GM18873 (cell line): Measurements from ENCODE around the gene ANKRD40.
"Not testable (repeated sequence)": the region's sequence is repeated elsewhere in the genome, so short reads cannot be mapped to it uniquely, and the experiment has no call there.

ENCODE experiments used
- ATAC-seq: cut with Tn5 transposase; IDR thresholded peaks from one replicate; pipeline ENCODE4 v1.9.1; 2021; ENCODE audit warnings: mild to moderate bottlenecking, moderate library complexity, moderate number of reproducible peaks; ENCODE audit not compliant: unreplicated experiment, low FRiP score

ANKRD40 gene

GRCh38 chr17:50715471-50715870, 7.8 kb upstream of the ANKRD40 start:
- ATAC-seq = no peak

DNA sequence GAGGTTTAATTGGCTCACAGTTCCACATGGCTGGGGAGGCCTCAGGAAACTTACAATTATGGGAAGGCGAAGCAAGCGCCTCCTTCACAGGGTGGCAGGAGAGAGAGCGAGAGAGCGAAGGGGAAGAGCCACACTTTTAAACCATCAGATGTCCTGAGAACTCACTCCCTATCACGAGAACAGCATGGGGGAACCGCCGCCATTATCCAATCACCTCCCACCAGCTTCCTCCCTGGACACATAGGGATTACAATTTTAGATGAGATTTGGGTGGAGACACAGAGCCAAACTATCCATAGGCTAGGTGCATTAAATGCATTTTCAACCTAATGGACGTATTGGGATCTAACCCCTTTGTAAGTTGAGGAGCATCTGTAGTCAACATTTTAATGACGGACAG, 4.9 kb upstream of the ANKRD40 start:
- no peak for ATAC-seq

GRCh38 chr17:50710650-50711049, 2.9 kb upstream of the ANKRD40 start:
- ATAC-seq = no peak

DNA sequence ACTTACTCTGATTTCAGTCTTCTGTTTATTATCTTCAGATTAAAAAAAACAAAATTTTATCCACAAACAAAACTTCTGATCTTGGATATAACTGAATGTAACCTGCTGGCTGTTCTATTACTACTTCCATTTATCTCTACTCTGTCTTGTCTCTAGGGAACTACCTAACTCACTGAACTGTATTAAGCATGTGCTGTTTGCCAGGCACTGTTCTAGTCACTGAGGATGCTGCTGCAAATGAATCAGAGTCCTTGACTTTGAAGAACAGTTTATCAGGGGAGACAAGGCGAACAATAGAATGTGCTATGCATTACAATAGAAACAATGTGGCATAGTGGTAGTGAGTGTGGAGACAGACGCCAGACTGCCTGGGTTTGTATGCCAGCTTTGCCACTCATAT, 2.3 kb upstream of the ANKRD40 start:
- ATAC-seq = no peak

- ATAC-seq = not testable (repeated sequence)
Measured at GRCh38 chr17:50709053-50709452, 1.3 kb upstream of the ANKRD40 start.

GRCh38 chr17:50708050-50709000, 611 bp upstream of the ANKRD40 start:
- no peak for ATAC-seq

- ATAC-seq = no peak
Measured at GRCh38 chr17:50703162-50703561, 4.6 kb downstream of the ANKRD40 start.

DNA sequence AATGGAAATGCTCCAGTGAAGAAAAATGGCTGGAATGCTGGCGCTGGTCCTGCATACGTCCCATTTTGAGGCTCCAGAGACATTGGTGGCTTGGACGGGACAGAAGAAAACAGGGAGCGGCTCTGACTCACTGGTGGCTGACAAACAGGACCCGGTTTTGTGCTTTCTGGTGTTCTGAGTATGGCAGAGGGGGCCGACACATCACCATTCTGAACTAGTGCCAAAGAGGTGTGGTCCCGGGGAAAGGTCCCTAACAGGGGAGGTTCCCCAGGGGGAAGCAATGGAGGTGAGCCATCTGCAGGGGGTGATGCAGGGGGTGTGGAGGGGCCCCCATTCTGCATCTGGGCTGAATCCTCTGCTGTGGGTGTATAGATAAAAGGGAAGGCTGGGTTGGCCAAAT, 8.3 kb downstream of the ANKRD40 start:
- no peak for ATAC-seq

DNA sequence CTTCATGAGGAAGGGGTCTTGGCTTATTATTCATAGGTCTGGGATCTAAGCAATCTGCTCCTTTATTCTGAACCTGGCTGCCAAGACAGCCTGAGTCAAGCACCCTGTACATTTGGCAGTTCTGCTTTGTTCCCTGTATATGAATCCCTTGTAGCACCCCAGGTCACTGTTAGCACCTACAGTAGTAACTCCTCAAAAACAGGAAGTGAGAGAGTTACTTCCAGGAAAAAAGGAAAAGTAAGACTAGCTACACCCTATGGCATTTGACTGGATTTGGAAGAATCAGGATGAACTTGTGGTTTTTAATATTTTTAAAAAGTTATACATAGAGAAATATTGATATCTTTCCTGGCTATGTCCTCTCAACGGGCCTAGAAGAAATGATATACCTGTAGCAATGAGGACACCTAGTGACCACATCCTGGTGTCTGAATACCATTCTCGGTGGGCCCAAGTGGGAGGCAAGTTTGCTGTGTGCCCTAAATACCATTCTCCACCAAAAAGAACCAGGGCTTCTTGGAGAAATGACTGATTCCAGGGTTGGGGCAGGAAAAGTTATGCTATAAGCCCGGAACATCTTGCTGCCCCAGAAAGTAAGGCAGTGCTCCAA, 9.9 kb downstream of the ANKRD40 start:
- ATAC-seq = no peak

- no peak for ATAC-seq
Measured at GRCh38 chr17:50697062-50697461, 10.7 kb downstream of the ANKRD40 start.

DNA sequence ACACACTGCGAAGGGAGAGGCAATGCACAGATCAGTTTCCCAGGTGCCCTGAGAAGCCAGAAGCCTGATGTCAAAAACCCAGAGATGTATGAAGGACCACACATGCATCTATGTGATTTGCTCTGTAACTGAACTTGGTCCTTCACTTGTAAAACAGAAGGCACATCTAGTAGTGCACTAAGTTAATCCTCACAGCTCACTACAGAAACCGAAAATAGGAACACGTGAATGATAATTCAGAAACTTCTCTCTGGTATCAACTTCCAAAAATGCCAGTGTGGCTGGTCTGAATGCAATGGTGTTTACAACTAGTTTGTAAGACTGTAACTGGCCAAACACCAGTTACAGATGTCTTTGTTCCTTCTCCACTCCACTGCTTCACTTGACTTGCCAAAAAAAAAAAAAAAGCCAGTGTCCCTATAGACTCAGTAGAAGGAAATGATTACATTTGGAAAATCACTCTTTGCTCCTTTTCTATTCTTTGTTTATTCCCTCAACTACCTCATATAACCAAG, 11.3 kb downstream of the ANKRD40 start:
- ATAC-seq = no peak

GRCh38 chr17:50693036-50693682, 14.6 kb downstream of the ANKRD40 start:
- no peak for ATAC-seq

- no peak for ATAC-seq
Measured at GRCh38 chr17:50692448-50693035, 15.2 kb downstream of the ANKRD40 start.

GRCh38 chr17:50691550-50692447, 15.9 kb downstream of the ANKRD40 start:
- no peak for ATAC-seq

GRCh38 chr17:50690887-50691549, 16.7 kb downstream of the ANKRD40 start:
- no peak for ATAC-seq

GRCh38 chr17:50689956-50690886, 17.5 kb downstream of the ANKRD40 start:
- ATAC-seq = no peak

- ATAC-seq = no peak
Measured at GRCh38 chr17:50689251-50689650, 18.5 kb downstream of the ANKRD40 start.

DNA sequence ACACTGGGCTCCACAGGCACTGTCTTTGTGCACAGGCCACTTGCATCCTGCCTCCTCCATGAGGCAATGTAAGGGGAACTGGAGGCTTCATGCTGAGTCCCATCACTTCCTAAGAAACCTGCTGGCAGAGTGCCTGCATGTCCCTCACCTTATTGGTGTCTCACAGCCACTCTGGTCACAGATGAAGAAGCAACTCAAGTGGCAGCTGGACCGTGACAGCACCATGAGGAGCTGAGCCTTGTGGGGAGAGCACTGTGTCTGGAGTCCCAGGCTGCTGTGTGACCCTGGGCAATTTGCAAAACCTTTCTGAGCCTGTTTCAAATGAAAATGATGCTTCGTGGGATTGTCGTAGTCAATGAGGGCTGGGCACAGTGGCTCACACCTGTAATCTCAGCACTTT, 19.5 kb downstream of the ANKRD40 start:
- no peak for ATAC-seq
